SU-DHL-6 (cell line): ENCODE data around the gene NDC1.

ENCODE experiments used
- H2AFZ ChIP-seq: fragments of 200-600 bp; sonication (generic); 2 replicates; pipeline ENCODE4 v1.6.1; 2014; ENCODE audit warnings: low read depth, mild to moderate bottlenecking, moderate library complexity, mixed read lengths, antibody characterized with exemption, low read length; ENCODE audit not compliant: severe bottlenecking
- H3F3A ChIP-seq: fragments of 200-600 bp; shearing (Covaris generic); 2 replicates; pipeline ENCODE4 v1.6.0; 2016; ENCODE audit warnings: antibody characterized with exemption, mild to moderate bottlenecking; ENCODE audit not compliant: insufficient read depth
- H3K27ac ChIP-seq: fragments of 200-600 bp; sonication (generic); 2 replicates; pipeline ENCODE4 v1.5.1; 2016; ENCODE audit warnings: low read depth, mild to moderate bottlenecking, low read length, moderate library complexity, mixed read lengths
- H3K27me3 ChIP-seq: fragments of 200-600 bp; sonication (generic), shearing (Covaris generic); 2 replicates; pipeline ENCODE4 v1.6.0; 2014; ENCODE audit warnings: mild to moderate bottlenecking, low read length
- H3K36me3 ChIP-seq: fragments of 200-600 bp; sonication (generic); 2 replicates; pipeline ENCODE4 v1.6.1; 2014; ENCODE audit warnings: mild to moderate bottlenecking, low read length, mixed read lengths
- H3K4me2 ChIP-seq: fragments of 300-600, 200-600 bp; shearing (Covaris generic), sonication (generic); 2 replicates; pipeline ENCODE4 v1.6.0; 2014; ENCODE audit warnings: low read length, low read depth, mild to moderate bottlenecking; ENCODE audit not compliant: poor library complexity, severe bottlenecking
- H3K4me3 ChIP-seq: fragments of 200-600 bp; sonication (generic); 2 replicates; pipeline ENCODE4 v1.5.1; 2014; ENCODE audit warnings: antibody characterized with exemption, low read length, mild to moderate bottlenecking, mixed read lengths; ENCODE audit not compliant: insufficient read depth, poor library complexity, severe bottlenecking
- H3K79me2 ChIP-seq: fragments of 200-600 bp; sonication (generic); 2 replicates; pipeline ENCODE4 v1.6.1; 2014; ENCODE audit warnings: mild to moderate bottlenecking, low read length, moderate library complexity; ENCODE audit not compliant: insufficient read depth
- H3K9ac ChIP-seq: fragments of 200-600 bp; sonication (generic); 2 replicates; pipeline ENCODE4 v1.7.0; 2014; ENCODE audit warnings: mild to moderate bottlenecking, low read length
- H3K9me2 ChIP-seq: fragments of 200-600 bp; sonication (generic); replicated peaks from 2 replicates; pipeline ENCODE4 v1.6.1; 2014; ENCODE audit warnings: low read length; ENCODE audit not compliant: insufficient read depth
- H3K9me3 ChIP-seq: fragments of 200-600 bp; sonication (generic); 2 replicates; pipeline ENCODE4 v1.6.1; 2014; ENCODE audit warnings: low read length, mixed read lengths; ENCODE audit not compliant: insufficient read depth
- H4K20me1 ChIP-seq: fragments of 200-600 bp; sonication (generic); 2 replicates; pipeline ENCODE4 v1.6.1; 2014; ENCODE audit warnings: low read depth, mild to moderate bottlenecking, antibody characterized with exemption, low read length, moderate library complexity, mixed read lengths
- EZH2phosphoT487 ChIP-seq: fragments of 200-600 bp; sonication (generic), shearing (Covaris generic); conservative IDR thresholded peaks from 2 replicates; pipeline ENCODE4 v1.6.1; 2018; ENCODE audit warnings: mild to moderate bottlenecking, antibody characterized with exemption, low read length, moderate library complexity, mixed read lengths
- TF ChIP-seq, protein P1 (sequence below): fragments of 200-600 bp; sonication (generic); IDR thresholded peaks from one replicate; pipeline ENCODE4 v1.5.1; 2017; ENCODE audit warnings: antibody characterized with exemption, mild to moderate bottlenecking, low read length, moderate library complexity; ENCODE audit not compliant: insufficient read depth, poor library complexity, severe bottlenecking

Gene NDC1

DNA sequence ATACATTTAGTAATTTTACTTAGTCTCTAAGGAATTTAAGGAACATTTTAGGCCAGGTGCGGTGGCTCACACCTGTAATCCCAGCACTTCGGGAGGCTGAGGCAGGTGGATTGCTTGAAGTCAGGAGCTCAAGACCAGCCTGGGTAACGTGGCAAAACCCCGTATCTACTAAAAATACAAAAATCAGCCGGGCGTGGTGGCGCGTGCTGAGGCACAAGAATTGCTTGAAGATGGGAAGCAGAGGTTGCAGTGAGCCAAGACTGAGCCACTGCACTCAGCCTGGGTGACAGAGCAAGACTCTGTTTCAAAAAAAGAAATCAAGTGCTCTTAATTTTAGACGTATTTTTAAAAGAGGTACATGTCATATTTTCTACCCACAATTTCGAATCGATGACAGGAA lies 3.3 kb downstream of the NDC1 start:
- Histone ChIP-seq H3K27ac (peak overlapping the region; percentile 88), H3K4me3 (peak overlapping the region; percentile 67), H3K27me3 (no peaks in the 10 kb centered on the region), H3K9ac (0 out of 2 replicates have a peak overlapping the region, but pooled peaks have one; percentile 84), H3K4me2 (peak overlapping the region; percentile 87), H3F3A (peaks cover 25% of the 10 kb centered on the region), H2AFZ (no peak overlapping the region), H3K9me3 (no peaks in the 10 kb centered on the region), H3K36me3 (peaks cover 11% of the 10 kb centered on the region; the same call in 1 of the 2 replicates), H3K9me2 (no peaks in the 10 kb centered on the region), H4K20me1 (peaks cover 6% of the 10 kb centered on the region; the same call in 1 of the 2 replicates), H3K79me2 (peaks cover 69% of the 10 kb centered on the region)
- TF ChIP-seq, protein P1, sequence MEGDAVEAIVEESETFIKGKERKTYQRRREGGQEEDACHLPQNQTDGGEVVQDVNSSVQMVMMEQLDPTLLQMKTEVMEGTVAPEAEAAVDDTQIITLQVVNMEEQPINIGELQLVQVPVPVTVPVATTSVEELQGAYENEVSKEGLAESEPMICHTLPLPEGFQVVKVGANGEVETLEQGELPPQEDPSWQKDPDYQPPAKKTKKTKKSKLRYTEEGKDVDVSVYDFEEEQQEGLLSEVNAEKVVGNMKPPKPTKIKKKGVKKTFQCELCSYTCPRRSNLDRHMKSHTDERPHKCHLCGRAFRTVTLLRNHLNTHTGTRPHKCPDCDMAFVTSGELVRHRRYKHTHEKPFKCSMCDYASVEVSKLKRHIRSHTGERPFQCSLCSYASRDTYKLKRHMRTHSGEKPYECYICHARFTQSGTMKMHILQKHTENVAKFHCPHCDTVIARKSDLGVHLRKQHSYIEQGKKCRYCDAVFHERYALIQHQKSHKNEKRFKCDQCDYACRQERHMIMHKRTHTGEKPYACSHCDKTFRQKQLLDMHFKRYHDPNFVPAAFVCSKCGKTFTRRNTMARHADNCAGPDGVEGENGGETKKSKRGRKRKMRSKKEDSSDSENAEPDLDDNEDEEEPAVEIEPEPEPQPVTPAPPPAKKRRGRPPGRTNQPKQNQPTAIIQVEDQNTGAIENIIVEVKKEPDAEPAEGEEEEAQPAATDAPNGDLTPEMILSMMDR, result no peak
- no peak for TF ChIP-seq EZH2phosphoT487

DNA sequence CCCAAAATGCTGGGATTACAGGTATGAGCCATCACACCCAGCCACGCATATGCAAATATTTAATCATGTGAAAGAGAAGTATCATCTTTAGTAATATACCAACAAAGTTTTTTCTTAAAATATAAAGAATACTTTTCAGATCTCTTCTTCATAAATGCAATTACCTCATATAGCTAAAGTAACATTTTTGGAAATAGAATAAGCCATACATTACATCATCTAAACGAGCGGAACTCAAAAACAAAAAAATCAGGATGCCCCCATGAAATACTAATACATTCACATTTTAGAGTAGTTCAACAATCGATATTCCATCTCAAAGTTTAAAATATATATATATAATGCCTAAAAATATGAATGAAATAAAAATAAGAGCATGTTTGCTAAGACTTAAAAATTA lies 4.7 kb downstream of the NDC1 start:
- TF ChIP-seq EZH2phosphoT487, result no peak
- TF ChIP-seq, protein P1, result no peak
- Histone ChIP-seq H3K4me3 (no peak overlapping the region), H3K9me3 (no peaks in the 10 kb centered on the region), H4K20me1 (peaks cover 10% of the 10 kb centered on the region; the same call in 1 of the 2 replicates), H3K27ac (no peak overlapping the region), H3K9ac (no peak overlapping the region), H3K4me2 (no peak overlapping the region), H3F3A (peaks cover 25% of the 10 kb centered on the region), H3K9me2 (no peaks in the 10 kb centered on the region), H3K36me3 (peaks cover 17% of the 10 kb centered on the region; the same call in 1 of the 2 replicates), H3K27me3 (no peaks in the 10 kb centered on the region), H2AFZ (no peak overlapping the region), H3K79me2 (peaks cover 78% of the 10 kb centered on the region)

DNA sequence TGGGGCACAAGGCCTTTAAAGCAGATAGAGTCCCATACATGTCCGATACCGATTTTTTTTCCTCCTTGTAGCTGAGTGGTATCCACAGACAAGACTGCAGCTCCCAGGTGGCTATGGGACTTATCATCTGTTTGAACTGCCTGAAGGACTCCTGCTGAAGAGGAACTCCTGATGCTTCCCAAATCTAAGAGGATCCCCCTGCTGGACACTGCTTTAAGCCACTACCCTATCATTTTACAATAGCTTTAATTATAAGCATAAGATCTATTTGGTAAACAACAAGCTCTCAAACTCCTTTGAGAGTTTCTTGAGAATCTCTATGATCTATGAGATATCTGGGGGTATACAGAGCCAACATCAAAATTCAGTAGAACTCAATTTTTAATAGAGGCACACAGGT lies 11.7 kb downstream of the NDC1 start:
- Histone ChIP-seq H4K20me1 (peaks cover 3% of the 10 kb centered on the region; the same call in 1 of the 2 replicates), H2AFZ (no peak overlapping the region), H3K4me2 (no peak overlapping the region), H3K9me2 (no peaks in the 10 kb centered on the region), H3K9me3 (no peaks in the 10 kb centered on the region), H3K4me3 (no peak overlapping the region), H3K79me2 (peaks cover 42% of the 10 kb centered on the region), H3F3A (no peaks in the 10 kb centered on the region), H3K27me3 (no peaks in the 10 kb centered on the region), H3K36me3 (peaks cover 42% of the 10 kb centered on the region; the same call in 1 of the 2 replicates), H3K9ac (no peak overlapping the region), H3K27ac (no peak overlapping the region)
- TF ChIP-seq, protein P1, result no peak
